ENCODE results near the gene ABCA12. TPM values are rescaled to one million over a fixed set of nuclear protein-coding genes. Genes with fewer than 3 reads are reported as not detected.

ABCA12 gene
- total RNA-seq, 1 donor from 2014 or later, result not detected

DNA sequence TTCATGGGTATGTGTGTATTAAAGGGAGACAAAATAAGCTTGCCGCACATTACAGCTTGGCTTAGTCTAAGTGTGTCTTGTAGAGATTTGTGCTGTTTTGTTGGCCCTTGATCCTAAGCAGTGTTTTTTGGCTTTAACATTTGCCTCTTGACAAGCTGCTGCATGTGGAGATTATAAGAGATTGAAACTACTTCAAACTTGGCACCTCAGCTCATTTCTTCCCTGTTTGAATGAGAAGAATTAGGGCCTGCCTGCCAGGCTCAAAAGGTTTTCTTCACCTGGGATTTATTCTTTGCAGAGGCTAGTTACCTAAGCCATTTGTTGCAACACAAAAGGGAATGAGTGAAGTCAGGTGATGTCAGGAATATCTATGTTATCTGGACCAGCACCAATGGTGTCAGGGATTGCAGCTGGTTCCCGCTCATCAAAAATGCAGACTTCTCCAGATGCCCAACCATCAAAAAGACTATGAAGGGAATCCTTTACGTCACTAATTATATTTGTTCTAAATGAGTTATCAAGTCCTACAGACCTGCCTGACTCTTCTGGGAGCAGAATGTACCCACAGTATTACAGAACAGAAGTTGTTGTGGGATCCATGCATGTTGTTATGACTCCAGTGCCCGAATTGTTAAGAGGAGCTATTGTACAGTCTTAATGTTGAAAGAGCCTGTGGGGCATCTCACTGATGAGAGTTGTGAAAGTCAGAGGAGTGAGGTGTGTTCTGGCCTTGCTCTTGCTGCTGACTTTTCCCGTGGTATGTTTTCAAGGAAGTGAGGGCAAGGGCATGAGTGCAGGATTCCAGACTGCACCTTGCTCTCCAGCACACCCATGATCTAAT is 31.0 kb downstream of the ABCA12 start:
- H3K9me3 Mint-ChIP-seq, result no peaks in the 10 kb centered on the region
- DNase-seq (ENCODE audit: low spot score), result no peak
- no peak overlapping the region for H3K27ac Mint-ChIP-seq
- H3K27me3 Mint-ChIP-seq (ENCODE audit: low read depth), result no peaks in the 10 kb centered on the region
- H3K4me3 Mint-ChIP-seq (ENCODE audit: low read depth), result no peak overlapping the region
- intact Hi-C loops (cut with micrococcal nuclease), result no loop called here
- no peaks in the 10 kb centered on the region for H3K36me3 Mint-ChIP-seq (ENCODE audit: low read depth)
- H3K4me1 Mint-ChIP-seq (ENCODE audit: low read depth), result no peaks in the 10 kb centered on the region

DNA sequence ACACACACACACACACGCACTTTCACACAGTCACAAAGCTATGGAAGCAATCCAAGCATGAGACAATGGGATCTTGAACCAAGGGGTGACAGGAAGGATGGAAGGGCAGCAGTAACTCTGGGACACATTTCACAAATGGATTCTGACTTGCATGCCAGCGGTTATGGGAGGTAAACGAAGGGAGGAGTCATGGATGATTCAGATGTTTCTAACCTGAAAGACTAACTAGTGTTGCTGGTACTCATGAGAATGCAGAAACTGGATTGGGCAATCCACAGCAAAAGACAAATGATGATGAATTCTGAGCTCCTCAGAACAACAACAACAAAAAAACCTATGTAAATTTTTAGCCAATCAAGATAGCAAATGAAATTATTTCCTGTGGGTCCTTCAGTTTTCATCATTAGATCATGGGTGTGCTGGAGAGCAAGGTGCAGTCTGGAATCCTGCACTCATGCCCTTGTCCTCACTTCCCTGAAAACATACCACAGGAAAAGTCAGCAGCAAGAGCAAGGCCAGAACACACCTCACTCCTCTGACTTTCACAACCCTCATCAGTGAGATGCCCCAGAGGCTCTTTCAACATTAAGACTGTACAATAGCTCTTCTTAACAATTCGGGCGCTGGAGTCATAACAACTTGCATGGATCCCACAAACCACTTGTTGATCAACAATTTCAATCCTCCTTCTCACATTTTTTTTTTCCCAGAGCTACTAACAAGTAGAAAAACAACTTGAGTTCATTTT is 32.6 kb downstream of the ABCA12 start:
- DNase-seq (ENCODE audit: low spot score), result no peak
- Mint-ChIP-seq H3K27me3 (ENCODE audit: low read depth) (no peaks in the 10 kb centered on the region), H3K9me3 (no peaks in the 10 kb centered on the region), H3K27ac (no peak overlapping the region), H3K4me3 (ENCODE audit: low read depth) (no peak overlapping the region), H3K36me3 (ENCODE audit: low read depth) (no peaks in the 10 kb centered on the region), H3K4me1 (ENCODE audit: low read depth) (no peaks in the 10 kb centered on the region)
- intact Hi-C loops (cut with micrococcal nuclease), result no loop called here

DNA sequence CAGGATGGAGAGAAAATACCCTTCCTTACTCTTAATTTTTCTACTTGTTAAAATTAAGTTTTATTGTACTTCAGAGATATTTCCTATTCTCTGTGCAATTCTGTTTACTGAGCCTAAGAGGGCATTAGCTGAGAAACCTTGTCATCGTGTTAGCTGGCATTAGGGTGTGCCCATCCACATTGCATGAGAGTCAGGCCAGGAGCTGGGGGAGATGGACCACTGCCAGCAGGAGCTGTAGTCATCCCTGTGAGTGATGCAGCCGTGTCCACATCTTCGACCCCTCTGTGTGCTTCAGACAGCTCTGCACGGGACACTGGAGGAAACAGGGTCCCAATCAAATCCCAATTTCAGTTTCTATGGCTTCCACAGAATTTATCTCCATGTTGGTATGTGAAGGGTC is 34.2 kb downstream of the ABCA12 start:
- DNase-seq (ENCODE audit: low spot score), result no peak
- no peak overlapping the region for H3K27ac Mint-ChIP-seq
- H3K36me3 Mint-ChIP-seq (ENCODE audit: low read depth), result no peaks in the 10 kb centered on the region
- H3K4me3 Mint-ChIP-seq (ENCODE audit: low read depth), result no peak overlapping the region
- H3K9me3 Mint-ChIP-seq, result no peaks in the 10 kb centered on the region
- no peaks in the 10 kb centered on the region for H3K27me3 Mint-ChIP-seq (ENCODE audit: low read depth)
- intact Hi-C loops (cut with micrococcal nuclease), result no loop called here
- no peaks in the 10 kb centered on the region for H3K4me1 Mint-ChIP-seq (ENCODE audit: low read depth)

DNA sequence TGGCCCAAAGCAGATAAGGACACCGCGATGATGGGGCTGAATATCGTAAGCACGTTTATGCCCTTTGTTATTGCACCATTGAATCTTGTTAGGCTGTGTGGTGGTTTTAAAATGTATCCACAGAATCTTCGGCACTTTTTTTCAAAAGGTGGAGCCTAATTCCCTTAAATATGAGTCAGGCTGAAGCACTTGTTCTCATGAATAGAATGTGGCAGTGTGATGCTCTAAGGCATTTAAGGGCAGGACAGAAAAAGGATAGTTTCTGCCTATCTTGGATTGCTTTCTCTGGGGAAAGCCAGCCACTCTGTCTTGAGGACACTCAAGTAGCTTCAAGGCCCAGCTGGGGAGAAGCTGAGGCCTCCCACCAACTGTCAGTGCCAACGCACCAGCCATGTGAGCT is 39.6 kb downstream of the ABCA12 start:
- Mint-ChIP-seq H3K4me3 (ENCODE audit: low read depth) (no peak overlapping the region), H3K36me3 (ENCODE audit: low read depth) (no peaks in the 10 kb centered on the region), H3K4me1 (ENCODE audit: low read depth) (no peaks in the 10 kb centered on the region), H3K27ac (no peak overlapping the region), H3K9me3 (no peaks in the 10 kb centered on the region), H3K27me3 (ENCODE audit: low read depth) (no peaks in the 10 kb centered on the region)
- intact Hi-C loops (cut with micrococcal nuclease), result no loop called here
- no peak for DNase-seq (ENCODE audit: low spot score)

DNA sequence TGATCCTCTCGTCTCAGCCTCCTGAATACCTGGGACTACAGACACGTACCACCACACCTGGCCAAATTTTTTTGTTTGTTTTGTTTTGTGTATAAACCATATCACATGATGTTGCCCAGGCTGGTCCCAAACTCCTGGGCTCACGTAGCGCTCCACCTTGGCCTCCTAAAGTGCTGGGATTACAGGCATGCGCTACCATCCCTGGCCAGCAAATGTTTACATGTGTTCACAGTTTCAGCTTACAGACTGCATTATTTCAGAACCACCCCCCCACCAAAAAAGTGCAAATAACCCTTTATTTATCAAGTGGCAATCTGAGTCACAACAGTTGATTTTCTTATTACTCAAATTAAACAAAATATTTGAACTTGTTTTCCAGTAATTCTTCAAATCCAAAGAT is 54.3 kb downstream of the ABCA12 start:
- DNase-seq (ENCODE audit: low spot score), result no peak
- Mint-ChIP-seq H3K4me1 (ENCODE audit: low read depth) (no peaks in the 10 kb centered on the region), H3K9me3 (no peaks in the 10 kb centered on the region), H3K4me3 (ENCODE audit: low read depth) (no peak overlapping the region), H3K27me3 (ENCODE audit: low read depth) (no peaks in the 10 kb centered on the region), H3K36me3 (ENCODE audit: low read depth) (no peaks in the 10 kb centered on the region), H3K27ac (no peak overlapping the region)
- intact Hi-C loops (cut with micrococcal nuclease), result no loop called here

DNA sequence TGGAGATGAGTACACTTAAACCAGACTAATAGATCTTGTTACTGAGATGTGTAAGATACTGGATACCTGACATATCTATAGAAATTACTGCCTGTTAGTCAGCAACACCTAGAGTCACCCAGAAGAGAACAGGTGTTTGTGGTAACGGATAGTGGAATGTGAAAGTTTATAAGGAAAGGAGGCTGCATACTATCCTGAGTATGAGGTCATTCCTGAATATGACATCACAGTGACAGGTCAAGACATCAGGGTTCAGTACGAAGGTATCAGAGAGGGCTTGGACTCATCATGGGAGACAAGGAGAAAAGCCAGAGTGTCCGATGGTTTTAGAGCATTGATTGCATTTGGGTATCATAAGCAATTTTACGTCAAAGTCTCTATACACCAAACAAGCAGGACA is 55.3 kb downstream of the ABCA12 start:
- intact Hi-C loops (cut with micrococcal nuclease), result no loop called here
- H3K27me3 Mint-ChIP-seq (ENCODE audit: low read depth), result no peaks in the 10 kb centered on the region
- H3K9me3 Mint-ChIP-seq, result no peaks in the 10 kb centered on the region
- no peaks in the 10 kb centered on the region for H3K4me1 Mint-ChIP-seq (ENCODE audit: low read depth)
- H3K36me3 Mint-ChIP-seq (ENCODE audit: low read depth), result no peaks in the 10 kb centered on the region
- no peak overlapping the region for H3K4me3 Mint-ChIP-seq (ENCODE audit: low read depth)
- no peak overlapping the region for H3K27ac Mint-ChIP-seq
- DNase-seq (ENCODE audit: low spot score), result no peak

DNA sequence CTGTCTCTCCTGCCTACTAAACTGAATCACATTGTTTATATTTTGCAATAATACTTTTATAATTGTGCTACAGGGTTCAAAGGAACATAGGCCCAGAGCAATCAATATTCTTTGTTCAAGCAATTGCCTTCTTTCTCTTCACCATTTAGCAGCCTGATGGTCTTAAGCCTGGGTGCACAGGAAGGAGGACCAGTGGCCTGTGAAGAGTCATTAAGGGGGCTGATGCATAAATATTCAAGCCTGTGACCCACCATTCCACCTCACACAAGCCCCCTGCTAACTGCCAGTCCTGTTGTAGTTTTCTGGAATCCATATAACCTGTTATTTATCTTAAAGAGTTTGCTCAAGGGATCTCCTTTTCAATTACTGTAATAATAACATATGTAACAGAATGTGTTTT is 56.0 kb downstream of the ABCA12 start:
- DNase-seq (ENCODE audit: low spot score), result no peak
- Mint-ChIP-seq H3K4me1 (ENCODE audit: low read depth) (no peaks in the 10 kb centered on the region), H3K9me3 (no peaks in the 10 kb centered on the region), H3K27me3 (ENCODE audit: low read depth) (no peaks in the 10 kb centered on the region), H3K4me3 (ENCODE audit: low read depth) (no peak overlapping the region), H3K27ac (no peak overlapping the region), H3K36me3 (ENCODE audit: low read depth) (no peaks in the 10 kb centered on the region)
- intact Hi-C loops (cut with micrococcal nuclease), result no loop called here

DNA sequence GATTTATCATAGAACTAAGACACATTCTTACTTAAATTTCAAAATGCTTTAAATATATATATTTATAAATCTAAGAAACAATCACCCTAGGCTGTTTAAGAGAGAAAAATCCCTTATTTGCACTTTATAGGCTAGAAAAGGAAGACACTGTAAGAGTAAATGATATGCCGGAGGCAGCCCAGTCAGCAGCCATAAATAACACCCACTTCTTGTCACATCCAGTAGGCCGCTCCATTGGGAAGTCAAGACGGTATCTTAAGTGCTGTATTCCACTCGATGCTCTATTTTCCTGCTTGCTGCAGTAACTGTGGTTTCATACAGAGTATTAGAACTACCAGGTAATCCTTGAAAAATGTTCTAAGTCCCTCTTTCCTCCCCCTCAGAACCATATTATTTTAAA is 57.9 kb downstream of the ABCA12 start:
- intact Hi-C loops (cut with micrococcal nuclease), result no loop called here
- no peak for DNase-seq (ENCODE audit: low spot score)
- Mint-ChIP-seq H3K4me3 (ENCODE audit: low read depth) (no peak overlapping the region), H3K36me3 (ENCODE audit: low read depth) (no peaks in the 10 kb centered on the region), H3K4me1 (ENCODE audit: low read depth) (no peaks in the 10 kb centered on the region), H3K27me3 (ENCODE audit: low read depth) (no peaks in the 10 kb centered on the region), H3K9me3 (no peaks in the 10 kb centered on the region), H3K27ac (no peak overlapping the region)

DNA sequence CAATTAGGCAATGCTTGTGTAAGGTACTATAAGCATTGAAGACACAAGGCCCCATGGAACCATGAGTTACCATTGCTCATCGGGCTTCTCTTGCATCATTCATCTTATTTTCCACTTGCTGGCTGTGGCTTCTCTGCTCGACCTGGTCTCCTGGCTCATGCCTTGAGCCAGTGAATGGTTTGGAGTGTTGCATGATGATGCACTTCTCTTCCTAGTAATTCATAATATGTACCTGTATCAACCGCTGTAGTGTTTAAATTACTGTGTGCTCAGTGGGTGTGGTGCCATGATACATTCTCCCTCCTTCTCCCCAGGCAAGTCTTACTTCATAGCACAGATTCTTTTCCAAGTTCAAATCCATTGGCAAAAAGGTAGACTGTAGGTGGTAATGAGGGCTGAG is 66.8 kb downstream of the ABCA12 start:
- Mint-ChIP-seq H3K4me1 (ENCODE audit: low read depth) (no peaks in the 10 kb centered on the region), H3K27ac (no peak overlapping the region)

DNA sequence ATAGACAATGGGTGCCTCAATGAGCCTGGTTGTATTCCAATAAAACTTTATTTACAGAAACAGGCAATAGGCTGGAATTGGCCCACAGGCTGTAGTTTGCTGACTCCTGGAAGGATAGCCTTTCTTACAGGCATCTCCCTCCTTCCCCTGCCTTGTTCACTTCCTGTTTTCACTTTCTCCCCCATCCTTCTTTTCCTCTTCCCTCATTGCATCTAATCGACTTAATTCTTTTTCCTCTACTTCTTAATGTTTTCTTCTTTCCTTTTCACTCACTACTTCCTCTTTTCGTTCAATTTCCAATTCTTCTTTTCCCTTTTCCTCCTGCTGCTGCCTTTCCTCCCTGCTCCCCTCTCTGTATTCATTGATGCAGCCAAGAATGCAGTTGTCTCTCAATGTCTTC is 70.0 kb downstream of the ABCA12 start:
- Mint-ChIP-seq H3K9me3 (no peaks in the 10 kb centered on the region), H3K4me1 (ENCODE audit: low read depth) (no peaks in the 10 kb centered on the region), H3K4me3 (ENCODE audit: low read depth) (no peak overlapping the region), H3K27ac (no peak overlapping the region), H3K27me3 (ENCODE audit: low read depth) (no peaks in the 10 kb centered on the region), H3K36me3 (ENCODE audit: low read depth) (no peaks in the 10 kb centered on the region)
- intact Hi-C loops (cut with micrococcal nuclease), result no loop called here
- DNase-seq (ENCODE audit: low spot score), result no peak

More for the DNA sequence above, 66.8 kb downstream of the ABCA12 start:
- intact Hi-C loops (cut with micrococcal nuclease), result no loop called here
- H3K27me3 Mint-ChIP-seq (ENCODE audit: low read depth), result no peaks in the 10 kb centered on the region
- H3K36me3 Mint-ChIP-seq (ENCODE audit: low read depth), result no peaks in the 10 kb centered on the region
- no peak for DNase-seq (ENCODE audit: low spot score)
- H3K4me3 Mint-ChIP-seq (ENCODE audit: low read depth), result no peak overlapping the region
- no peaks in the 10 kb centered on the region for H3K9me3 Mint-ChIP-seq

DNA sequence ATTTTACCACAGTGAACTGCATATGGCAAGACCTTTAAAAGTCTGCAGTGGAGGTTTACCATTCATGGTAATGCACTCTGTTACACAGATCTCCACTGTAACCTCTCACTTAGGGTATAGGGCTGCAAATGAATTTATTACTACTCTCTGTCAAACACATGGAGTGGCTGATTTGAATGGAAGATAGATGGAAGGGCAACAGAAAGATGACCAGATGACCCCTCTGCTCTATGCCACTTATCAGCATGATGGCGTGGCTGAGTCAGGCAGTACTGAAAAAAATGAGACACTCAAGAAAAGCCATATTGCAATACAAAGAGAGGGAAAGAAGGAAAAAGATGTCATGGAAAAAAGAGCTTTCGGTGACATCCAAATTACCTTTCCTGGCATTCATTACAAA is 72.3 kb downstream of the ABCA12 start:
- DNase-seq (ENCODE audit: low spot score), result no peak
- intact Hi-C loops (cut with micrococcal nuclease), result no loop called here
- Mint-ChIP-seq H3K27me3 (ENCODE audit: low read depth) (no peaks in the 10 kb centered on the region), H3K9me3 (no peaks in the 10 kb centered on the region), H3K27ac (no peak overlapping the region), H3K4me1 (ENCODE audit: low read depth) (no peaks in the 10 kb centered on the region), H3K4me3 (ENCODE audit: low read depth) (no peak overlapping the region), H3K36me3 (ENCODE audit: low read depth) (no peaks in the 10 kb centered on the region)

DNA sequence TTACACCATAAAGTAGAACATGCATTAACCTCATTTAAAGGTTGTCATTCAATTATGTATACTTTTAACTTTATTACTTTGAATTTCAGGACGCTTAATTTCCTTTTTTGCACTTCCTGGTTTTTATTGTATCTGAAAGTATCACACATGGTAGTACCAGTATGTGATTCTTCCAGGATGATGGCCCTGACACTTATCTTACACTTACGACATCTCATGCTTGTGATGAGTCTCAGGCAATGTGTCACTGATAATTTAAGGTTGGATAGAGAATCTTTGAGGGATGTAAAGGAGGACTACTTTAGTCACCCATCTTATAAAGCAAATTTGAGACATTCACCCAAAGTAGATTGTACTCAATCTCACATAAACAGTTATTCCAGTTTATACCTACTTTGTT is 74.9 kb downstream of the ABCA12 start:
- Mint-ChIP-seq H3K4me1 (ENCODE audit: low read depth) (no peaks in the 10 kb centered on the region), H3K36me3 (ENCODE audit: low read depth) (no peaks in the 10 kb centered on the region), H3K4me3 (ENCODE audit: low read depth) (no peak overlapping the region), H3K9me3 (no peaks in the 10 kb centered on the region), H3K27ac (no peak overlapping the region), H3K27me3 (ENCODE audit: low read depth) (no peaks in the 10 kb centered on the region)
- DNase-seq (ENCODE audit: low spot score), result no peak
- intact Hi-C loops (cut with micrococcal nuclease), result no loop called here

DNA sequence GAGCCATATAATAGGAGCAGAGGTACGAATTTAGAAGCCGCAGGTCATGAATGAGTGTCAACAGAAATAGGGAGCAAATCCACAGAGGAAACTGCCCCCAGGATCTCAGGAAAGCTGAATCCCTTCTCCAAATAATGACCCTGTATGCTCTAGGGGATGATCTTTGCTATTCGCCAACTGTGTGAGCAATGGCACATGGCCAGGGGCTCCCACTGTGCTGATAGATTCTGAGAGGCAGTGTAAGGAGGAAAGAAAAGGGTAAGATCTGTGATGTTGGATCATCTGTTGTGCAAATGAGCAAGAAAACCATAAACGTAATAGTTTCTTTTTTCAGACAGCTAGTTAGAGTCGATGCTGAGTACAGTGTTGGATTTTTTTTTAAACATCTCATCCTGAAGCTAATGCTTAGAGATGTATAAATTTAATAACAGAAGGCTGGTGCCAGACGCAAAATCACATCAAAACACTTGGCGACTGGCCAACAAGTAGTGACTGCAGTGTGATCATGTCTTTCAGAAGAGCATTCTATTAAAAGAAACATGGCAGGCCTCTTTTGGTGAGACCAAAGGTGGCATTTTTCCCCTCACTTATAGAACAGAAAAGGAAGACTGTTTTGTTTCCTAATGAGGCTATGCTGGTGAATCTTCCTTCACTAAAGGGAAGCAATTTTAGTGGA is 77.4 kb downstream of the ABCA12 start:
- Mint-ChIP-seq H3K9me3 (no peaks in the 10 kb centered on the region), H3K27ac (no peak overlapping the region), H3K4me1 (ENCODE audit: low read depth) (no peaks in the 10 kb centered on the region), H3K4me3 (ENCODE audit: low read depth) (no peak overlapping the region), H3K36me3 (ENCODE audit: low read depth) (no peaks in the 10 kb centered on the region), H3K27me3 (ENCODE audit: low read depth) (no peaks in the 10 kb centered on the region)
- intact Hi-C loops (cut with micrococcal nuclease), result no loop called here
- no peak for DNase-seq (ENCODE audit: low spot score)
